Measurements from ENCODE around the gene CMSS1. TPM values are rescaled to one million over a fixed set of nuclear protein-coding genes. Genes with fewer than 3 reads are reported as not detected.

CMSS1 gene
- polyA plus RNA-seq, 2 of the 4 experiments (the other 2 are of a cell fraction): 61.1 to 62.9 TPM

DNA sequence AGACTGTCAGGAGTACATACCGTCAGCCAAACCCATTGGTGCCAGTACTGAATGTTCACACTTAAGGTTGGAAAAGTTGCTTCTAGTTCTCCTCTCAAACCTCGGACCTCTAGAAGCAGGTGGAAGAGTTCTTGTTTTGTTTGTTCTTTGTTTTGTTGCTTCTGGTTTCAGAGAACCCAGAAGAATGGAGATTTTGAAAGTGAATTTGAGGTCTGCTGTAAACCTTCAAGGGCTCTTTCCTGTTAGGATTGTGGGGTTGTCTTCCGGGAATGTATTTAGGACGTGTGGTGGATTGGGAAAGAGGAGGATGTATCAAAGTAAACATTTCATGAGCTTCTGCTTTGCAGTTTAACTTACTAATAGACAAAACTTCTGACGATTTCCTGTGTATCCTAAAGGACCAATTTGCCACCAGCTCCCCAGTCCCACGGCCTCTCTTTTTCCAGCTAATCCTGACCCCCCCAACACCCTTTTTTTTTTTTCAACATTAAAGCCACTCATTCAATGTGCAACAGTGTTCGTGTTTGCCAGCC is 246.3 kb downstream of the CMSS1 start:
- DNase-seq (ENCODE audit: low read depth in 1 of 2, low spot score in 1 of 2): no peak
- H3K4me3 ChIP-seq: no peak overlapping the region
- ATAC-seq: no peak
- ChIA-PET CTCF (interaction anchor here (0.6 kb wide), 1 partner anchor 22 kb away, joined by 3 read pairs; no protein-coding TSS in a partner anchor), POLR2A (interaction anchor here (0.6 kb wide), 1 partner anchor 232 kb away, joined by 3 read pairs; no protein-coding TSS in a partner anchor)
- FAIRE-seq: no peak
- peaks cover 13% of the 10 kb centered on the region; the same call in 2 of the 3 replicates for H3K4me1 ChIP-seq
- peaks cover 4% of the 10 kb centered on the region; the same call in 2 of the 3 replicates for H3K9me3 ChIP-seq
- H3K27ac ChIP-seq: peak overlapping the region in 1 of 2 experiments; percentile 25; a peak in 2 of 6 replicates
- TF ChIP-seq EHF (CRISPR knock-in tag; IDR thresholded peaks at IDR 0.05) (no peak), CHD2 (IDR thresholded peaks at IDR 0.05; ENCODE audit: low read length, partially characterized antibody) (no peak), HDAC2 (IDR thresholded peaks at IDR 0.05) (no peak), CEBPB (IDR thresholded peaks at IDR 0.05) (no peak), JUNB (IDR thresholded peaks at IDR 0.05) (no peak), RCOR1 (IDR thresholded peaks at IDR 0.05; ENCODE audit: low read depth, low read length) (no peak), POLR2A (IDR thresholded peaks at IDR 0.05; ENCODE audit: low read length) (no peak), JUN (IDR thresholded peaks at IDR 0.05) (no peak)
- TF ChIP-seq, protein P1, sequence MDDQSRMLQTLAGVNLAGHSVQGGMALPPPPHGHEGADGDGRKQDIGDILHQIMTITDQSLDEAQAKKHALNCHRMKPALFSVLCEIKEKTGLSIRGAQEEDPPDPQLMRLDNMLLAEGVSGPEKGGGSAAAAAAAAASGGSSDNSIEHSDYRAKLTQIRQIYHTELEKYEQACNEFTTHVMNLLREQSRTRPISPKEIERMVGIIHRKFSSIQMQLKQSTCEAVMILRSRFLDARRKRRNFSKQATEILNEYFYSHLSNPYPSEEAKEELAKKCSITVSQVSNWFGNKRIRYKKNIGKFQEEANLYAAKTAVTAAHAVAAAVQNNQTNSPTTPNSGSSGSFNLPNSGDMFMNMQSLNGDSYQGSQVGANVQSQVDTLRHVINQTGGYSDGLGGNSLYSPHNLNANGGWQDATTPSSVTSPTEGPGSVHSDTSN (IDR thresholded peaks at IDR 0.05): no peak
- WGBS (ENCODE audit: missing lambda C conversion rate): 63% methylated on average over 7 of the region's 7 CpGs
- H3K4me2 ChIP-seq: peak overlapping the region; percentile 15; the same call in 2 of the 3 replicates

DNA sequence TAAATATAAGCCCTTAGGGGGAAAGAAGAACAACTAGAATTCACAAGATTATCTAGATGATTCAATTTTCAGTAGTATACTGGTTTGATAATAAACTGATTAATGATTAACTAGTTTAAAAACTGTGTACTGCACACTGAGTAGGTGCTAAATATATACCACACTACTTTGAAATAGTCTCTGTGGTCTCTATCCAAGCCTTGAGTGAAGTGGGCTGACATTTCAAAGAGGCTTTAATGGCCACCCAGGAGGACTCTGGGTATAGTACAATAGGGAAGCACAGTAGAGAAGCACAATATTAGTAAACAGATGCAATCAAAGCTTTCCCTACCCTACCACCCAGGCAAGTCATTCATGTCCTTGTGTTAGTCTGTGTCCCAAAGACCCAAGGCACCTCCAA is 249.9 kb downstream of the CMSS1 start:
- no peak overlapping the region for H3K4me3 ChIP-seq
- CTCF ChIA-PET: no interaction called here
- no peak for ATAC-seq
- POLR2A ChIA-PET: no interaction called here
- H3K27ac ChIP-seq: no peak overlapping the region
- H3K4me1 ChIP-seq: peaks cover 13% of the 10 kb centered on the region; the same call in 2 of the 3 replicates
- no peak for FAIRE-seq
- no peak overlapping the region for H3K4me2 ChIP-seq
- TF ChIP-seq RARB (CRISPR knock-in tag; IDR thresholded peaks at IDR 0.05) (no peak), SMC3 (IDR thresholded peaks at IDR 0.05) (no peak), HEYL (CRISPR knock-in tag; IDR thresholded peaks at IDR 0.05) (no peak), NPAS2 (CRISPR knock-in tag; IDR thresholded peaks at IDR 0.05; ENCODE audit: borderline replicate concordance) (no peak), RFX5 (IDR thresholded peaks at IDR 0.05) (no peak), ZFP36 (IDR thresholded peaks at IDR 0.05; ENCODE audit: borderline replicate concordance, partially characterized antibody) (no peak), HOXA7 (CRISPR knock-in tag; IDR thresholded peaks at IDR 0.05) (no peak), POLR2A (IDR thresholded peaks at IDR 0.05; ENCODE audit: low read length) (no peak)
- TF ChIP-seq, protein P2, sequence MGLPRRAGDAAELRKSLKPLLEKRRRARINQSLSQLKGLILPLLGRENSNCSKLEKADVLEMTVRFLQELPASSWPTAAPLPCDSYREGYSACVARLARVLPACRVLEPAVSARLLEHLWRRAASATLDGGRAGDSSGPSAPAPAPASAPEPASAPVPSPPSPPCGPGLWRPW (IDR thresholded peaks at IDR 0.05): no peak
- H3K9me3 ChIP-seq: peaks cover 10% of the 10 kb centered on the region
- DNase-seq (ENCODE audit: low read depth in 1 of 2, low spot score in 1 of 2): no peak

DNA sequence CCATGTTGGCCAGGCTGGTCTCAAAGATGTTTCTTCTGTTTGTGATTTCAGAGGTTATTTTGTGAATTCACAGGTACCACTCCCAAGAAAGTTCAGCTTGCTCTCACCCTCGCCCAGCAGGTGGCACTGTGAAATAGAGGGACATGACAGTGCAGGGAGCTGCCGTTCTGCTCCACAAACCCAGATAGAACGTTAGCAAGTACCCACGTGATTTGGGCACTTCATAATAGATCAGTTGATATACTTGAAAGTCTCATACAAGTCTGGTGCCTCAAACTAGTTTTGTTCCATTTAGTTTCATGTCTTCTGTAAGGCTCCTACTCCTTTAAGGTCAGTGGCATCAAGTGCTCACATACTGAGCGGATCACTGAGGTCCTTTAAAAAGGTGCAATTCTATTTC is 251.2 kb downstream of the CMSS1 start:
- 44% methylated on average over 5 of the region's 5 CpGs for WGBS (ENCODE audit: missing lambda C conversion rate)
- CTCF ChIA-PET: interaction anchor here (1.2 to 1.5 kb wide), 4 partner anchors 14 to 224 kb away, joined by 3 to 4 read pairs (median 3); no protein-coding TSS in a partner anchor

More for the DNA sequence above, 251.2 kb downstream of the CMSS1 start:
- POLR2A ChIA-PET: no interaction called here
- FAIRE-seq (no peak), DNase-seq (ENCODE audit: low read depth in 1 of 2, low spot score in 1 of 2) (peak; percentile 8 to 37), ATAC-seq (peak in 1 of 2 experiments; percentile 71; a peak in 4 of 6 replicates)
- TF ChIP-seq SREBF2 (IDR thresholded peaks at IDR 0.05): no peak
- TF ChIP-seq RCOR1 (IDR thresholded peaks at IDR 0.05; ENCODE audit: low read depth, low read length): no peak
- TF ChIP-seq HOXA7 (CRISPR knock-in tag; IDR thresholded peaks at IDR 0.05): no peak
- TF ChIP-seq ZFP36 (IDR thresholded peaks at IDR 0.05; ENCODE audit: borderline replicate concordance, partially characterized antibody): no peak
- TF ChIP-seq BHLHE40 (IDR thresholded peaks at IDR 0.05; ENCODE audit: low read depth, low read length): no peak
- no peak for TF ChIP-seq CHD4 (IDR thresholded peaks at IDR 0.05; ENCODE audit: borderline replicate concordance)
- TF ChIP-seq, protein P3, sequence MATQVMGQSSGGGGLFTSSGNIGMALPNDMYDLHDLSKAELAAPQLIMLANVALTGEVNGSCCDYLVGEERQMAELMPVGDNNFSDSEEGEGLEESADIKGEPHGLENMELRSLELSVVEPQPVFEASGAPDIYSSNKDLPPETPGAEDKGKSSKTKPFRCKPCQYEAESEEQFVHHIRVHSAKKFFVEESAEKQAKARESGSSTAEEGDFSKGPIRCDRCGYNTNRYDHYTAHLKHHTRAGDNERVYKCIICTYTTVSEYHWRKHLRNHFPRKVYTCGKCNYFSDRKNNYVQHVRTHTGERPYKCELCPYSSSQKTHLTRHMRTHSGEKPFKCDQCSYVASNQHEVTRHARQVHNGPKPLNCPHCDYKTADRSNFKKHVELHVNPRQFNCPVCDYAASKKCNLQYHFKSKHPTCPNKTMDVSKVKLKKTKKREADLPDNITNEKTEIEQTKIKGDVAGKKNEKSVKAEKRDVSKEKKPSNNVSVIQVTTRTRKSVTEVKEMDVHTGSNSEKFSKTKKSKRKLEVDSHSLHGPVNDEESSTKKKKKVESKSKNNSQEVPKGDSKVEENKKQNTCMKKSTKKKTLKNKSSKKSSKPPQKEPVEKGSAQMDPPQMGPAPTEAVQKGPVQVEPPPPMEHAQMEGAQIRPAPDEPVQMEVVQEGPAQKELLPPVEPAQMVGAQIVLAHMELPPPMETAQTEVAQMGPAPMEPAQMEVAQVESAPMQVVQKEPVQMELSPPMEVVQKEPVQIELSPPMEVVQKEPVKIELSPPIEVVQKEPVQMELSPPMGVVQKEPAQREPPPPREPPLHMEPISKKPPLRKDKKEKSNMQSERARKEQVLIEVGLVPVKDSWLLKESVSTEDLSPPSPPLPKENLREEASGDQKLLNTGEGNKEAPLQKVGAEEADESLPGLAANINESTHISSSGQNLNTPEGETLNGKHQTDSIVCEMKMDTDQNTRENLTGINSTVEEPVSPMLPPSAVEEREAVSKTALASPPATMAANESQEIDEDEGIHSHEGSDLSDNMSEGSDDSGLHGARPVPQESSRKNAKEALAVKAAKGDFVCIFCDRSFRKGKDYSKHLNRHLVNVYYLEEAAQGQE (IDR thresholded peaks at IDR 0.05): no peak
- TF ChIP-seq TFCP2L1 (CRISPR knock-in tag; IDR thresholded peaks at IDR 0.05): no peak
- TF ChIP-seq NPAS2 (CRISPR knock-in tag; IDR thresholded peaks at IDR 0.05; ENCODE audit: borderline replicate concordance): no peak
- TF ChIP-seq ZC3H11A (IDR thresholded peaks at IDR 0.05): no peak
- TF ChIP-seq RAD21 (conservative IDR thresholded peaks at IDR 0.05 in 1 of 2, IDR thresholded peaks at IDR 0.05 in 1 of 2): peak; percentile 25 to 46; a peak in 2 of 5 replicates
- TF ChIP-seq POLR2A (IDR thresholded peaks at IDR 0.05; ENCODE audit: low read length): no peak
- no peak for TF ChIP-seq CEBPB (IDR thresholded peaks at IDR 0.05)
- TF ChIP-seq, protein P4, sequence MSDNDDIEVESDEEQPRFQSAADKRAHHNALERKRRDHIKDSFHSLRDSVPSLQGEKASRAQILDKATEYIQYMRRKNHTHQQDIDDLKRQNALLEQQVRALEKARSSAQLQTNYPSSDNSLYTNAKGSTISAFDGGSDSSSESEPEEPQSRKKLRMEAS (IDR thresholded peaks at IDR 0.05): no peak
- TF ChIP-seq, protein P5, sequence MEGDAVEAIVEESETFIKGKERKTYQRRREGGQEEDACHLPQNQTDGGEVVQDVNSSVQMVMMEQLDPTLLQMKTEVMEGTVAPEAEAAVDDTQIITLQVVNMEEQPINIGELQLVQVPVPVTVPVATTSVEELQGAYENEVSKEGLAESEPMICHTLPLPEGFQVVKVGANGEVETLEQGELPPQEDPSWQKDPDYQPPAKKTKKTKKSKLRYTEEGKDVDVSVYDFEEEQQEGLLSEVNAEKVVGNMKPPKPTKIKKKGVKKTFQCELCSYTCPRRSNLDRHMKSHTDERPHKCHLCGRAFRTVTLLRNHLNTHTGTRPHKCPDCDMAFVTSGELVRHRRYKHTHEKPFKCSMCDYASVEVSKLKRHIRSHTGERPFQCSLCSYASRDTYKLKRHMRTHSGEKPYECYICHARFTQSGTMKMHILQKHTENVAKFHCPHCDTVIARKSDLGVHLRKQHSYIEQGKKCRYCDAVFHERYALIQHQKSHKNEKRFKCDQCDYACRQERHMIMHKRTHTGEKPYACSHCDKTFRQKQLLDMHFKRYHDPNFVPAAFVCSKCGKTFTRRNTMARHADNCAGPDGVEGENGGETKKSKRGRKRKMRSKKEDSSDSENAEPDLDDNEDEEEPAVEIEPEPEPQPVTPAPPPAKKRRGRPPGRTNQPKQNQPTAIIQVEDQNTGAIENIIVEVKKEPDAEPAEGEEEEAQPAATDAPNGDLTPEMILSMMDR (IDR thresholded peaks at IDR 0.05): peak; percentile 39
- TF ChIP-seq ESRRA (IDR thresholded peaks at IDR 0.05; ENCODE audit: borderline replicate concordance, low read length): no peak
- no peak for TF ChIP-seq EHF (CRISPR knock-in tag; IDR thresholded peaks at IDR 0.05)
- peak; percentile 14; the same call in 1 of the 3 replicates for TF ChIP-seq SMC3 (IDR thresholded peaks at IDR 0.05)
- H3K4me3 ChIP-seq: no peak overlapping the region
- no peak overlapping the region for H3K27ac ChIP-seq
- H3K4me2 ChIP-seq: no peak overlapping the region
- H3K9me3 ChIP-seq: peaks cover 10% of the 10 kb centered on the region
- H3K4me1 ChIP-seq: peaks cover 10% of the 10 kb centered on the region; the same call in 2 of the 3 replicates

Data from A549 (cell line).